Stimulated activated CD8-positive, alpha-beta memory T cell treated with anti-CD3 and anti-CD28 coated beads, Interleukin-4, amount 100 ng/mL, for 48 hours (primary cell): ENCODE measurements around the gene ARSG.
A peak's percentile ranks its signal among the peaks of the same experiment; 100 is the strongest.

Source experiments
- DNase-seq: peaks from one replicate; pipeline ENCODE4 v3.0.0-alpha.2; 2020

Gene ARSG

GRCh38 chr17:68456339-68457167 lies 165.3 kb downstream of the ARSG start:
- DNase-seq, result no peak

- DNase-seq, result no peak
Observed at GRCh38 chr17:68457168-68457538, 165.9 kb downstream of the ARSG start, which contains the start of gene WIPI1. Gene WIPI1, minus strand, starts transcription at chr17:68457496. Its CDS starts 75 bp downstream, at chr17:68457421.

DNA sequence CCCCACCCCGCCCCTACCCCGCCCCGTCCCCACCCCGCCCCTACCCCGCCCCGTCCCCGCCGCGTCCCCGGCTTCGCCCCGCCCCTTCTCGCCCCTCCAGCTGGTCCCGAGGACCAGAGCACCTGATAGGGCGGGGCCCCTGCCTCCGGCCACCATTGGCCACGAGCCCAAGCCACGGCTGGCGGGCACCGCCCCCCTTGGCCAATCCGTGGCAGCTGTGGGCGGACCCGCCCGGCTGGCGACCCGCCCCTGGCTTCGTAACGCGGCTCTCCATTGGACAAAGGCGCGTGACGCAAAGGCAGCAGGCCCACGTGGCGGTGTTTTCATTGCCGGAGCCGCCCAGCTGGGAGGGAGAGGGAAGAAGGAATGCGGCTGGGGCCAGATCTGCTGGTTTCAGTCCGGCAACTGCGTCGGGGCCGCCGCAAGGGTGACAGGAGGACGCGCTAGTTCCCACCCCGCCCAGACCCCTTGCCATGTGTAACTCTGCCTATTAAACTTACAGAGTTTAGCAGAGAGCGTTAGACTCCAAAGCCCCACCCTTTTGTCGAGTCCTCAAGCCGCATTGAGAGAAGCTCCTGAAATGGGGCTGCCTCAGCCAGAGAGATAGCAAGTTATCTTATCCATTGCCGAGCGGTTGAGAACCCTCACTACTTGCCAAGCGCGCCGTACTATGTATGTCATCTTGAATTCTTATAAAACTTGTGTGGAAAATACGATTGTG lies 166.4 kb downstream of the ARSG start:
- DNase-seq, result peak; percentile 97

DNA sequence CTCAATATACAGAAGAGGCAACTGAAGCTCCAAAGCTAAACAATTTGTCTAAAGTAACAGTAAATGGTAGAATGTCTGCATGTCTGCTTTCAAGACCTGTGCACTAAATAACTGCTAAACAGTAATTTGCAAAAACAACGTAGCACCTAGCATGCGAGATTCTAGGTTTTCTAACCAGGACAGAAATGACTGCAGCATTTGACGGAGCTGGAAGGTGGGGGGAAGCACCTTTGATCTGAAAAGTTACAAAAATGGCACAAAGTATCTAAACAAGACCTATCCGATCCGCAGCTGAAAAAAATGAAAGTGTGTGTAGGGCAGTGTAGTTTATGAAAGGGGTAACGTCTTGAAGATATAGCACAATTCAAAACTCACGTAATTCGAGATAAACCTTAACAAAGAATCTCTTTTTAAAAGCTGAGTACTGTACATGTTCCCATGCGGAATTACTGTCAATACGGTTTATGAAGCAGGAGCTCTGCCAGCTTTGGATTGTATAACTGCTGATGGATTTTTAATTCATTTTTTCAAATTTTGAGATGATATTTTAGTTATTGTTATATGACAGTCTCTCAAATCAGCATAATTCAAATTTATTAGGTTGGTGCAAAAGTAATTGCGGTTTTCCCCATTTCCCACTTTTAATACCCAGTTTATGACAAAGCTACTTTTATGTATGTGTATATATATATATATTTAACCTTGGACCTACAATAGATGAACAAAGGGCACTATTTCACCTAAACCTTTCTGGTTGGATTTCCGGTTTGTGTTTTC lies 167.2 kb downstream of the ARSG start:
- DNase-seq, result no peak

DNA sequence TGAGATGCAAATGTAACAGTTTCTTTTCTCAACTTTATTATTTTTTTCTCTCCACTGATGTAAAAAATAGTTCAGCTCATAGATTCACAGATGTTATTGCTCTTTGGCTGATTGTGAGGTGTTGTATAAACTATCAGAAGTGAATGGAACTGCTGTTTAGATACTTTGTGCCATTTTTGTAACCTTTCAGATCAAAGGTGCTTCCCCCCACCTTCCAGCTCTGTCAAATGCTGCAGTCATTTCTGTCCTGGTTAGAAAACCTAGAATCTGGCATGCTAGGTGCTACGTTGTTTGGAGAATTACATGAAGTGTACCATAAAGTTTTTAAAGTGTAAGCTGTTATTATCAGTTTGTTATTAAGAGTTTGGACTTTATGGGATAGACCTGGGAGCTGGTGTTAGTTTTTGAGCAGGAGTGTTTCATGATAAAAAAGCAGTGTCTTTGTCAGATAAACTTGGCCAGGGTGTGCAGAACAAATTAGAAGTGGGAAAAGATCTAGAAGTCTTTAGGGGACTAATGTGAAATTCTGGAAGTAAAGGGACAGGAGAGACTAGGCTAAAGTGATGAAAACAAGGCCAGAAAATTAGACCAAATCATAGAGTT lies 167.8 kb downstream of the ARSG start:
- DNase-seq, result no peak

GRCh38 chr17:68460146-68460545 lies 168.9 kb downstream of the ARSG start:
- no peak for DNase-seq

- DNase-seq, result no peak
Observed at GRCh38 chr17:68460715-68461114, 169.4 kb downstream of the ARSG start.

- DNase-seq, result no peak
Observed at GRCh38 chr17:68461122-68461539, 169.8 kb downstream of the ARSG start.

DNA sequence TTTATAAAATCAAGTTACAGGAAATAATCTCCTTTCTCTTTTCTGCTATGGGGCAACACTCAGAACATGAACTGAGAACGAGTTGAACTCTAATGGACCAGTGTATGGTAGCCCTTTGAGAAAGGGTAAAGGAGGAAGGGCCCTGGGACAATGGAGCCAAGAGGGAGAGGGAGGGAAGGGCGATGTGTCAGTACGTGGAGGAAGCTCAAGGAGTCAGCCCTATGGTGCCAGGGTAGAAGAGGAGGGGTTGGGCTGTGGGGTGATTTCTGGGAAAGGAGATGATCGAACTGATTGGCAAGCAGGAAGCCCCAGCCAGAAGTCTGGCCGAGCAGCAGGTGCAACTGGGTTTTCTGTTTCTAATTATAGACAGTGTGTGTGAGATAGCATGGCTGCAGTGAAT lies 170.3 kb downstream of the ARSG start:
- peak; percentile 67 for DNase-seq

- peak; percentile 77 for DNase-seq
Observed at GRCh38 chr17:68462381-68463210, 171.3 kb downstream of the ARSG start.

GRCh38 chr17:68463211-68464019 lies 172.1 kb downstream of the ARSG start:
- no peak for DNase-seq

DNA sequence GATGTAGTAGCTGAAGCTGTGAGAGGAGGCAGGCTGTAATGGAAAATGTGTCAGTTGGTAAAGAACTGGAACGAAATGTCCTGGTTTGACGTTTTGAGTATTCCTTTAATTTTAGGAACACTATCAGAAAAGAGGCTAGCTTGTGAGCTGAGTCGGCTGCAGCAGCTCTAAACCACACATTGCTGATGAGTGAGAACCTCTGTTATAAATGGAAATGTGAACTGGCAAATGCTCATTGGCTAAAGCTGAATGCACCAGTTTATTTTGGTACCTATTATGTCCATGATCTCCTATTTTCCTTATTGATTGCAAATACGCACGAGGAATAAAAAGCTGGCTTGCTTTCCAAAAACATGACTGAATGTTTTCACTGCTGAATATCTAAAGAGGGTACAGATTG lies 177.0 kb downstream of the ARSG start:
- no peak for DNase-seq

DNA sequence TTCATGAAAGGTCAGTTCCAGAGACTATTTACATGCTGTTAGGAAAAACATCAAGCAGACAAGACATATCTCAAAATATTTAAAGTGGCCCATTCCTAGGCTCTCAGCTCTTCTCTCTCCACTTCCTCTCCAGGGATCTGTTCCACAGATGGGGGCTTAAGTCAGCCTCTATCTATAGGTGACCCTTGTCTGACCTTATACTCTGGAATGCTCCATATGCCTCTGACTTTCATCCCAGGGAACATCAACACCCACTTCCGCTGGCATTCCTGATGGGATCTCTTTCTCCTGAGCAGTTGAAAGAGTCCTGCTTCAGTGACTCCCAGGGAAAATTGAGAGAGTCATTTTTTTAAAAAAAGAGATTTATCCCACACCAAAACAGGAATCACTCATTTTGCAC lies 177.5 kb downstream of the ARSG start:
- no peak for DNase-seq
